Endodermal cell (in vitro differentiated cells): Measurements from ENCODE around the gene GPR62. TPM values are rescaled to one million over a fixed set of nuclear protein-coding genes. Genes with fewer than 3 reads are reported as not detected.
"Not testable (repeated sequence)": the region's sequence is repeated elsewhere in the genome, so short reads cannot be mapped to it uniquely, and the experiment has no call there.

Source experiments
- DNase-seq: peaks from one replicate; pipeline ENCODE4 v3.0.0-alpha.2; 2017
- H3K27ac ChIP-seq: 2 replicates; pipeline ENCODE4 v1.5.1; 2013; ENCODE audit warnings: mild to moderate bottlenecking, low read depth, low read length, moderate library complexity
- H3K27me3 ChIP-seq: 2 replicates; pipeline ENCODE4 v1.6.1; 2013; ENCODE audit warnings: mild to moderate bottlenecking, low read length, moderate library complexity; ENCODE audit not compliant: insufficient read depth, control insufficient read depth, poor library complexity, severe bottlenecking
- H3K36me3 ChIP-seq: 2 replicates; pipeline ENCODE4 v1.7.0; 2013; ENCODE audit warnings: mild to moderate bottlenecking, low read length, moderate library complexity; ENCODE audit not compliant: control insufficient read depth, insufficient read depth
- H3K4me1 ChIP-seq: one replicate; pipeline ENCODE4 v1.7.0; 2013; ENCODE audit warnings: low read length; ENCODE audit not compliant: control insufficient read depth, insufficient read depth
- H3K4me3 ChIP-seq: 2 replicates; pipeline ENCODE4 v1.5.1; 2013; ENCODE audit warnings: mild to moderate bottlenecking, low read length, moderate library complexity
- H3K9ac ChIP-seq: 2 replicates; pipeline ENCODE4 v1.6.1; 2013; ENCODE audit warnings: mild to moderate bottlenecking, low read length, moderate library complexity; ENCODE audit not compliant: poor library complexity, severe bottlenecking; ENCODE audit errors: extremely low read depth
- H3K9me3 ChIP-seq: 2 replicates; pipeline ENCODE4 v1.6.1; 2013; ENCODE audit warnings: mild to moderate bottlenecking, low read length, moderate library complexity; ENCODE audit not compliant: control insufficient read depth
- H3K27ac Mint-ChIP-seq: 2 replicates; pipeline ENCODE4 v1.8.0; 2020; ENCODE audit warnings: mixed read lengths
- H3K27me3 Mint-ChIP-seq: 2 replicates; pipeline ENCODE4 v1.8.0; 2021; ENCODE audit warnings: mild to moderate bottlenecking, mixed read lengths; ENCODE audit not compliant: insufficient read depth
- H3K36me3 Mint-ChIP-seq: 2 replicates; pipeline ENCODE4 v1.8.0; 2020; ENCODE audit warnings: low read depth, mixed read lengths
- H3K4me1 Mint-ChIP-seq: 2 replicates; pipeline ENCODE4 v1.8.0; 2020; ENCODE audit warnings: mixed read lengths
- H3K4me3 Mint-ChIP-seq: 2 replicates; pipeline ENCODE4 v1.8.0; 2020; ENCODE audit warnings: mild to moderate bottlenecking, moderate library complexity, mixed read lengths
- H3K9me3 Mint-ChIP-seq: 2 replicates; pipeline ENCODE4 v1.8.0; 2020; ENCODE audit warnings: mild to moderate bottlenecking, mixed read lengths
- WGBS, 2 experiments: methylation state at CpG; one replicate each; pipeline versions ENCODE4 v1.1.5 to v1.1.7; 2013; ENCODE audit warnings: missing lambda C conversion rate in 2 of 2, mixed read lengths in 1 of 2; ENCODE audit not compliant: insufficient coverage in 1 of 2, insufficient read length in 1 of 2; 5-methylcytosine and 5-hydroxymethylcytosine counted together
- total RNA-seq, 2 donors: library from RNA; stranded (reverse); fragmentation: NEBNext Ultra II Directional in 1 of 2; extraction: Animal tissue kit (Norgen Biotek cat#: 25700) in 1 of 2; gene quantifications; 2 replicates in 1 of 2; 3 replicates in 1 of 2; pipeline ENCODE4 v1.2.1, GENCODE V29; 2021
- TF ChIP-seq, protein P1 (sequence below): fragments of 200-600 bp; sonication (generic); conservative IDR thresholded peaks from 2 replicates; pipeline ENCODE4 v1.5.0; 2021; ENCODE audit warnings: antibody characterized with exemption, mild to moderate bottlenecking

GPR62 gene
- total RNA-seq, 2 donors from 2014 or later: 0.40 to 0.44 TPM

- Histone ChIP-seq H3K27ac (no peak overlapping the region), H3K9ac (no peak overlapping the region), H3K4me3 (no peak overlapping the region), H3K9me3 (no peaks in the 10 kb centered on the region), H3K27me3 (no peaks in the 10 kb centered on the region), H3K4me1 (peaks cover 8% of the 10 kb centered on the region), H3K36me3 (no peaks in the 10 kb centered on the region)
- H3K9me3 Mint-ChIP-seq: no peaks in the 10 kb centered on the region
- H3K4me1 Mint-ChIP-seq: peaks cover 8% of the 10 kb centered on the region
- H3K27me3 Mint-ChIP-seq: no peaks in the 10 kb centered on the region
- WGBS, 2 experiments: 60 to 91% methylated on average over 1 to 12 of the region's 12 CpGs
- H3K36me3 Mint-ChIP-seq: peaks cover 5% of the 10 kb centered on the region
- DNase-seq: peak; percentile 45
- no peak overlapping the region for H3K4me3 Mint-ChIP-seq
- TF ChIP-seq, protein P1, sequence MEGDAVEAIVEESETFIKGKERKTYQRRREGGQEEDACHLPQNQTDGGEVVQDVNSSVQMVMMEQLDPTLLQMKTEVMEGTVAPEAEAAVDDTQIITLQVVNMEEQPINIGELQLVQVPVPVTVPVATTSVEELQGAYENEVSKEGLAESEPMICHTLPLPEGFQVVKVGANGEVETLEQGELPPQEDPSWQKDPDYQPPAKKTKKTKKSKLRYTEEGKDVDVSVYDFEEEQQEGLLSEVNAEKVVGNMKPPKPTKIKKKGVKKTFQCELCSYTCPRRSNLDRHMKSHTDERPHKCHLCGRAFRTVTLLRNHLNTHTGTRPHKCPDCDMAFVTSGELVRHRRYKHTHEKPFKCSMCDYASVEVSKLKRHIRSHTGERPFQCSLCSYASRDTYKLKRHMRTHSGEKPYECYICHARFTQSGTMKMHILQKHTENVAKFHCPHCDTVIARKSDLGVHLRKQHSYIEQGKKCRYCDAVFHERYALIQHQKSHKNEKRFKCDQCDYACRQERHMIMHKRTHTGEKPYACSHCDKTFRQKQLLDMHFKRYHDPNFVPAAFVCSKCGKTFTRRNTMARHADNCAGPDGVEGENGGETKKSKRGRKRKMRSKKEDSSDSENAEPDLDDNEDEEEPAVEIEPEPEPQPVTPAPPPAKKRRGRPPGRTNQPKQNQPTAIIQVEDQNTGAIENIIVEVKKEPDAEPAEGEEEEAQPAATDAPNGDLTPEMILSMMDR: no peak
- H3K27ac Mint-ChIP-seq: no peak overlapping the region
Observed at GRCh38 chr3:51986010-51986947, 31.1 kb downstream of the GPR62 start.

DNA sequence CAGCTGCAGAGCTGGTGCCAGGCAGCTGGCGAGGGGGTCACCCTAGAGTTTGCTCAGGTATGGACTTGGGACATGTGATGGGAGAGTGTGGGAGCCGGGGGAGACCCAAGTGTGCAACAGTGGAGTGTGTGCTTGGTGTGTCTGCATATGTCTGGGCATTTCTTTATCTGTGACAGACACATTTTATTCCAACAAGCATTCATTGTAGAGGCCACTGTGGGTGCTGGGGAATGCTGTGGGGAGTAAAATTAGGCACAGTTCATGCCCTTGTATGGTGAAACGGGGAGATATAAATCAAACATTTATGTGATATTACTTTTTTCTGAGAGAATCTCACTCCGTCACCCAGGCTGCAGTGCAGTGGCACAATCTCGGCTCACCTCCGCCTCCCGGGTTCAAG lies 32.4 kb downstream of the GPR62 start:
- no peaks in the 10 kb centered on the region for H3K27me3 ChIP-seq
- TF ChIP-seq, protein P1: no peak
- DNase-seq: no peak
- H3K36me3 ChIP-seq: peaks cover 9% of the 10 kb centered on the region
- H3K4me3 ChIP-seq: no peak overlapping the region
- peaks cover 15% of the 10 kb centered on the region for H3K36me3 Mint-ChIP-seq
- H3K4me3 Mint-ChIP-seq: no peak overlapping the region
- H3K4me1 ChIP-seq: peaks cover 9% of the 10 kb centered on the region
- H3K27me3 Mint-ChIP-seq: no peaks in the 10 kb centered on the region
- no peak overlapping the region for H3K9ac ChIP-seq
- no peaks in the 10 kb centered on the region for H3K9me3 Mint-ChIP-seq
- H3K27ac Mint-ChIP-seq: no peak overlapping the region
- 94 to 95% methylated on average over 4 to 7 of the region's 7 CpGs for WGBS, 2 experiments
- H3K9me3 ChIP-seq: no peaks in the 10 kb centered on the region
- H3K27ac ChIP-seq: no peak overlapping the region
- peaks cover 9% of the 10 kb centered on the region for H3K4me1 Mint-ChIP-seq

DNA sequence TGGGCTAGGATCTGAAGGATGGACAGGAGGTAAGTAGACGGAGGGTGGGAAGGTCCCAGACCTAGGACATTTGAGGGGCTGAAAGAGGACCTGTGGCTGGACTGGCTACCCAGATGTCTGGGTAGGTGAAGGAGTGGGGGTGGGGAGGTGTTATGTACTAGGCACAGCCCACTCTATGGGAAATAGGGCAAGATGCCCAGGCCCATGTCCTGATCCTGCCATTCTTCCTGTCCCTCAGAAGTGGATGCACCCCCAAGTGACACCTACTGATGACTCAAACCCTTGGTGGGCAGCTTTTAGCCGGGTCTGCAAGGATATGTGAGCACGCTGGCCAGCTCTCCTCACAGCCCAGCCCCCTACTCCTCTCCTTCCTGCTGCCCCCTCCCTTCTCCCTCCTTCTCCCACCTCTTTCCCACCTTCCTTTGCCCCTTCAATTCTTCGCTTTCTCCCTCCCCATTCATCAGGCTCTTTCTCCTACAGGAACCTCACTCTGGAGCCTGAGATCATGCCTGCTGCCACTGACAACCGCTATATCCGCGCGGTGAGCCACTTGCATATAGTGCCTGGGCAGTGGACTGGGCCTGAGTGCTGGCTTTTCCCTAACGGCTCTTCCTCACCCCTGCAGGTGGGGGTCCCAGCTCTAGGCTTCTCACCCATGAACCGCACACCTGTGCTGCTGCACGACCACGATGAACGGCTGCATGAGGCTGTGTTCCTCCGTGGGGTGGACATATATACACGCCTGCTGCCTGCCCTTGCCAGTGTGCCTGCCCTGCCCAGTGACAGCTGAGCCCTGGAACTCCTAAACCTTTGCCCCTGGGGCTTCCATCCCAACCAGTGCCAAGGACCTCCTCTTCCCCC lies 33.3 kb downstream of the GPR62 start:
- Mint-ChIP-seq H3K4me3 (no peak overlapping the region), H3K27ac (peak overlapping the region; percentile 45), H3K36me3 (peaks cover 23% of the 10 kb centered on the region), H3K4me1 (peaks cover 8% of the 10 kb centered on the region), H3K9me3 (no peaks in the 10 kb centered on the region), H3K27me3 (no peaks in the 10 kb centered on the region)
- WGBS, 2 experiments: 83 to 90% methylated on average over 11 to 15 of the region's 15 CpGs
- peaks cover 17% of the 10 kb centered on the region for H3K36me3 ChIP-seq
- H3K27ac ChIP-seq: peak overlapping the region; percentile 16
- TF ChIP-seq, protein P1: no peak
- no peak overlapping the region for H3K4me3 ChIP-seq
- H3K9me3 ChIP-seq: no peaks in the 10 kb centered on the region
- H3K9ac ChIP-seq: no peak overlapping the region
- no peaks in the 10 kb centered on the region for H3K27me3 ChIP-seq
- H3K4me1 ChIP-seq: peaks cover 11% of the 10 kb centered on the region
- DNase-seq: peak; percentile 64

GRCh38 chr3:51990501-51990971 lies 35.4 kb downstream of the GPR62 start:
- not testable (repeated sequence) for H3K27ac Mint-ChIP-seq, H3K4me3 ChIP-seq, H3K27me3 ChIP-seq, H3K9ac ChIP-seq, H3K9me3 Mint-ChIP-seq, H3K4me3 Mint-ChIP-seq, H3K27ac ChIP-seq, H3K4me1 ChIP-seq, H3K9me3 ChIP-seq, H3K27me3 Mint-ChIP-seq
- Mint-ChIP-seq H3K36me3 (peaks cover 43% of the 10 kb centered on the region), H3K4me1 (peaks cover 17% of the 10 kb centered on the region)
- peak; percentile 69 for DNase-seq
- WGBS, 2 experiments: 96 to 100% methylated on average over 4 to 38 of the region's 38 CpGs
- H3K36me3 ChIP-seq: peaks cover 32% of the 10 kb centered on the region
